22Rv1 (cell line): ENCODE data around the gene HFE.

Source experiments
- H3K27ac ChIP-seq: fragments of 450-650 bp; 2 replicates; pipeline ENCODE4 v1.5.1; 2017
- ZFX ChIP-seq: fragments of 450-650 bp; IDR thresholded peaks from 2 replicates; pipeline ENCODE4 v1.6.1; 2017; ENCODE audit warnings: antibody characterized with exemption, borderline replicate concordance
- TF ChIP-seq, protein P1 (sequence below): fragments of 450-650 bp; IDR thresholded peaks from 2 replicates; pipeline ENCODE4 v1.5.1; 2017; ENCODE audit warnings: mild to moderate bottlenecking

HFE gene, protein sequence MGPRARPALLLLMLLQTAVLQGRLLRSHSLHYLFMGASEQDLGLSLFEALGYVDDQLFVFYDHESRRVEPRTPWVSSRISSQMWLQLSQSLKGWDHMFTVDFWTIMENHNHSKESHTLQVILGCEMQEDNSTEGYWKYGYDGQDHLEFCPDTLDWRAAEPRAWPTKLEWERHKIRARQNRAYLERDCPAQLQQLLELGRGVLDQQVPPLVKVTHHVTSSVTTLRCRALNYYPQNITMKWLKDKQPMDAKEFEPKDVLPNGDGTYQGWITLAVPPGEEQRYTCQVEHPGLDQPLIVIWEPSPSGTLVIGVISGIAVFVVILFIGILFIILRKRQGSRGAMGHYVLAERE

DNA sequence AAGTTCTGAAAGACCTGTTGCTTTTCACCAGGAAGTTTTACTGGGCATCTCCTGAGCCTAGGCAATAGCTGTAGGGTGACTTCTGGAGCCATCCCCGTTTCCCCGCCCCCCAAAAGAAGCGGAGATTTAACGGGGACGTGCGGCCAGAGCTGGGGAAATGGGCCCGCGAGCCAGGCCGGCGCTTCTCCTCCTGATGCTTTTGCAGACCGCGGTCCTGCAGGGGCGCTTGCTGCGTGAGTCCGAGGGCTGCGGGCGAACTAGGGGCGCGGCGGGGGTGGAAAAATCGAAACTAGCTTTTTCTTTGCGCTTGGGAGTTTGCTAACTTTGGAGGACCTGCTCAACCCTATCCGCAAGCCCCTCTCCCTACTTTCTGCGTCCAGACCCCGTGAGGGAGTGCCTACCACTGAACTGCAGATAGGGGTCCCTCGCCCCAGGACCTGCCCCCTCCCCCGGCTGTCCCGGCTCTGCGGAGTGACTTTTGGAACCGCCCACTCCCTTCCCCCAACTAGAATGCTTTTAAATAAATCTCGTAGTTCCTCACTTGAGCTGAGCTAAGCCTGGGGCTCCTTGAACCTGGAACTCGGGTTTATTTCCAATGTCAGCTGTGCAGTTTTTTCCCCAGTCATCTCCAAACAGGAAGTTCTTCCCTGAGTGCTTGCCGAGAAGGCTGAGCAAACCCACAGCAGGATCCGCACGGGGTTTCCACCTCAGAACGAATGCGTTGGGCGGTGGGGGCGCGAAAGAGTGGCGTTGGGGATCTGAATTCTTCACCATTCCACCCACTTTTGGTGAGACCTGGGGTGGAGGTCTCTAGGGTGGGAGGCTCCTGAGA, at the start of gene HFE:
HFE (plus strand) TSS at position 146 of the 832 bp plus-strand sequence; CDS start at position 158, 12 bp downstream.
- no peak for TF ChIP-seq ZFX

DNA sequence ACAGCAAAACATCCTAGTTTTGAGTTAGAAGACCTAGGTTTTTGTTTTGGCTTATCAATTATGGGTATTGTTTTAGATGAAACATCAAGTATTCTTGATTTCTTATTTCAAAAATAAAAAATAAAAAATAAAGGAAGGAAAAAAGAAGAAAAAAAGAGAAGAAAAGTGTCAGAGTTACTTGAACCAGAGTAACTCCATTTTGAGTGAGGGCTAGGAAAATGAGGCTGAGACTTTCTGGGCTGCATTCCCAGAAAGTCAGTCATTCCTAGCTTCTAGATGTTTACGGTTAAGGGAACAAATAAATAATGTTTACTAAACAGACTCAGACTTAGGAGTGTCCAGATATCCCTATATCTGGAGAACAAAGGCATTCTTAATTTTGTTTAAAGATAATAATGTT, 45.3 kb upstream of the HFE start:
- H3K27ac ChIP-seq = peak overlapping the region; percentile 96
- TF ChIP-seq, protein P1, sequence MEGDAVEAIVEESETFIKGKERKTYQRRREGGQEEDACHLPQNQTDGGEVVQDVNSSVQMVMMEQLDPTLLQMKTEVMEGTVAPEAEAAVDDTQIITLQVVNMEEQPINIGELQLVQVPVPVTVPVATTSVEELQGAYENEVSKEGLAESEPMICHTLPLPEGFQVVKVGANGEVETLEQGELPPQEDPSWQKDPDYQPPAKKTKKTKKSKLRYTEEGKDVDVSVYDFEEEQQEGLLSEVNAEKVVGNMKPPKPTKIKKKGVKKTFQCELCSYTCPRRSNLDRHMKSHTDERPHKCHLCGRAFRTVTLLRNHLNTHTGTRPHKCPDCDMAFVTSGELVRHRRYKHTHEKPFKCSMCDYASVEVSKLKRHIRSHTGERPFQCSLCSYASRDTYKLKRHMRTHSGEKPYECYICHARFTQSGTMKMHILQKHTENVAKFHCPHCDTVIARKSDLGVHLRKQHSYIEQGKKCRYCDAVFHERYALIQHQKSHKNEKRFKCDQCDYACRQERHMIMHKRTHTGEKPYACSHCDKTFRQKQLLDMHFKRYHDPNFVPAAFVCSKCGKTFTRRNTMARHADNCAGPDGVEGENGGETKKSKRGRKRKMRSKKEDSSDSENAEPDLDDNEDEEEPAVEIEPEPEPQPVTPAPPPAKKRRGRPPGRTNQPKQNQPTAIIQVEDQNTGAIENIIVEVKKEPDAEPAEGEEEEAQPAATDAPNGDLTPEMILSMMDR = no peak
- no peak for TF ChIP-seq ZFX

More for the DNA sequence above, at the start of gene HFE:
- no peak within 1 kb of the TSS for H3K27ac ChIP-seq

DNA sequence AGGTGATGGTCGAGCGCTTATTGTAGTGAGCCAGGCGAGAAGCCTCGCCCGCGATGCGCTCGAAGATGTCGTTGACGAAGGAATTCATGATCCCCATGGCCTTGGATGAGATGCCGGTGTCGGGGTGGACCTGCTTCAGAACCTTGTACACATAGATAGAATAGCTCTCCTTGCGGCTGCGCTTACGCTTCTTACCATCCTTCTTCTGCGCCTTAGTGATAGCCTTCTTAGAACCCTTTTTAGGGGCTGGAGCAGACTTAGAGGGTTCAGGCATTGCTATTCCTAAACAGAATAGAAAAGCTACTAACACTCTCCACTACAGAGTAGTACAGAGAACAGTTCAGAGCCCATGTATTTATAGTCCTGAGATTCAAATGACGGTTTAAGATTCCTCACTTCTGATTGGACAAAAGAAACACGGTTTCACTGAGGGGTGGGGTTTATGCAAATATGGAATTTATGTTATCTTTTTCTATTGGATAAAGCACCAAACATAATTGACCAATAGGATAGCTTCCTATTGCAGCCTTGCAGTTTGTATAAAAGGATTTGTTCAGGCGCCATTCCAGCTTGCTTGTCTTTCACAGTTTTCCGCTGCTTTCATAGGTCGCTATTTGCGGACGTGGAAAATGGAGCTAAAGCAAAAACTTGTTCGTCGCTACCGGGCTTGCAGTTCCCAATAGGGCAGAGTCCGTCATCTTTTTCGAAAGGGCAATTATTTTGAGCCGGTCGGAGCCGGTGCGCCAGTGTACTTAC, 43.7 kb upstream of the HFE start:
- peak overlapping the region; percentile 96 for H3K27ac ChIP-seq
- TF ChIP-seq, protein P1 = no peak
- TF ChIP-seq ZFX = no peak

DNA sequence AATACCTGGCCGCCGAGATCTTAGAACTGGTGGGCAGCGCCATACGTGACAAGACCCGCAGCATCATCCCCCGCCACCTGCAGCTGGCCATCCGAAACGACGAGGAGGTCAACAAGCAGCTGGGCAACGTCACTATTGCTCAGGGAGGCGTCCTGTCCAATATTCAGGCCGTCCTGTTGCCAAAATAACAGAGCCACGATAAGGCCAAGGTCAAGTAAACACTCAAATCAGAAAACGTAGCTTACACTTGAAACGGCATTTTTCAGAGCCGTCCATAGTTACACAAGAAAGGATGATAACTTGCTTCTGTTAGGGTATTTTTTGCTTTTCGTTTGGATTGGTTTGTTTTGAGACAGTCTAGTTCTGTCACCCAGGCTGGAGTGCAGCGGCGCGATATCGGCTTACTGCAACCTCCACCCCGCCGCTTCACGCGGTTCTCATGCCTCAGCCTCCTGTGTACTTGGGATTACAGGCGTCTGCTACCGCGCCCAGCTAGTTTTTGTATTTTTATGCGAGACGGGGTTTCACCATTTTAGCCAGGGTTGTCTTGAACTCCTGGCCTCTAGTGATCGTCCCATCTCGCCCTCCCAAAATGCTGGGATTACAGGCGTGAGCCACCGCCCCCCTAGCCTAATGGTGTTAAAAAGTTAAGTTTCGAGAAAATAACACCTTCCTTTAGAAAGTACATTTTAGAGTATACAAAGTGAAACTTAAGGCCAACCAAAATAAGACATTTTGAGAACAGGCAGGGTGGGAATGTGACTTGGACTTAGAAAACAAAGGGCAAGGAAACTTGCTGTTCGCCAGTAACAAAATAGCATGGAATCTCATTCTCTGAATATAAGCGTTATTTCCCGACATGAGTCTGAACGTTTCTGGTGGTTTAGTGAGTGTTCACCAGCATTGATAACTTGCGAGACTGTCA, 42.8 kb upstream of the HFE start:
- H3K27ac ChIP-seq = peak overlapping the region; percentile 96
- TF ChIP-seq ZFX = no peak
- TF ChIP-seq, protein P1 = no peak

DNA sequence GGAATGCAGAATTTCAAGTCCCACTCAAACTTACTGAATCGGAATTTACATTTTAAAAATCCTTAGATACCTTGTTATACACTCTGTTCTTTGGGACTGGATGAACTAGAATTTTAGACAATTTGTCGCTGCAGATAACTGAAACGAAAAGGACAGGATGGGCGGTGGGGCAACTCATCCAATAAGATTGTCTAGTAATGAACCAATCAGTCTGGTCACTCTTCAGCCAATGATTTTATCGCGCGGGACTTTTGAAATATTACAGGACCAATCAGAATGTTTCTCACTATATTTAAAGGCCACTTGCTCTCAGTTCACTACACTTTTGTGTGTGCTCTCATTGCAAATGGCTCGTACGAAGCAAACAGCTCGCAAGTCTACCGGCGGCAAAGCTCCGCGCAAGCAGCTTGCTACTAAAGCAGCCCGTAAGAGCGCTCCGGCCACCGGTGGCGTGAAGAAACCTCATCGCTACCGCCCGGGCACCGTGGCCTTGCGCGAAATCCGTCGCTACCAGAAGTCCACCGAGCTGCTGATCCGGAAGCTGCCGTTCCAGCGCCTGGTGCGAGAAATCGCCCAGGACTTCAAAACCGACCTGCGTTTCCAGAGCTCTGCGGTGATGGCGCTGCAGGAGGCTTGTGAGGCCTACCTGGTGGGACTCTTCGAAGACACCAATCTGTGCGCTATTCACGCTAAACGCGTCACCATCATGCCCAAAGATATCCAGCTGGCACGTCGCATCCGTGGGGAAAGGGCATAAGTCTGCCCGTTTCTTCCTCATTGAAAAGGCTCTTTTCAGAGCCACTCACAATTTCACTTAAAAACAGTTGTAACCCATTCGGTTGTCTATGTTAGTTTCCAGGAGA, 41.9 kb upstream of the HFE start:
- peak overlapping the region; percentile 96 for H3K27ac ChIP-seq
- TF ChIP-seq, protein P1 = peak; percentile 39
- no peak for TF ChIP-seq ZFX

DNA sequence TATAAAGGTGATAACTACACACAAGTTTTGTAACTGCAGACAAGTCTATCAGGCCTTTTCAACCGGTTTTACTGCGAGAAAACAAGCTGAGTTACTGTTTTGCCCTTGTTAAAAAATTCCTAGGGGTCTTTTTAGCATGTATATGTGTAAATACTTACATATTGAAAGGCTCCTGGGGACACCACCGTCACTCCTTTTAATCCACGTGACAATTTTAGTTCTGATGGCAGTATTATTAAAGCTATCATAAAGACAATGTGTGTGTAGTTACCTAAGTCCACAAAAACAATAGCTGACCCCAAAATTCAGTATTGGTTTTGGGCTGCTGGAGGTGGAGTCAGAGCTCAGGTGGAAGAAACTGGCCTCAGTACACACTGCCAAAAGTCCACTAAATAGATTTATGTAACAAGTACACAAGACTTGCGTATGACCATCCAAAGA, 41.3 kb upstream of the HFE start:
- TF ChIP-seq, protein P1 = no peak
- no peak for TF ChIP-seq ZFX
- H3K27ac ChIP-seq = peak overlapping the region; percentile 96

DNA sequence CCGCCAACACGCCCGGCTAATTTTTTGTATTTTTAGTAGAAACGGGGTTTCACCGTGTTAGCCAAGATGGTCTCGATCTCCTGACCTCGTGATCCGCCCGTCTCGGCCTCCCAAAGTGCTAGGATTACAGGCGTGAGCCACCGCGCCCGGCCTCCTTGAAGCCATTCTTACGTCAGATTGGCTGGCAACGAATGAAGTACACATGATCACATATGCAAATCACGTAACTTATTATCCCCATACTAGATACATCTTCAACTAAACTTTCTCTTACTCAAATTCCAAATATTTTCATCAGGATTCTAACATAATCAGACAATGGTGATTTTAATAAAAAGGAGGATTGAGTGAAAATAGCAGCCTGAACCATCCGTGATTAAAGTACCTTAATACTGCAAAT, 39.9 kb upstream of the HFE start:
- H3K27ac ChIP-seq = peak overlapping the region; percentile 96
